Lower lobe of right lung (tissue), 2 donors: ENCODE data around the gene NOSTRIN. TPM values are rescaled to one million over a fixed set of nuclear protein-coding genes. Genes with fewer than 3 reads are reported as not detected.
"Not testable (repeated sequence)": the region's sequence is repeated elsewhere in the genome, so short reads cannot be mapped to it uniquely, and the experiment has no call there.

Experiments used
- ATAC-seq, 2 donors: fragments of 200-7000 bp; cut with Tn5 transposase; one replicate each; pipeline ENCODE4 v1.9.1; 2020 to 2022; ENCODE audit warnings: mild to moderate bottlenecking in 2 of 2, moderate library complexity in 2 of 2
- DNase-seq: peaks from one replicate; pipeline ENCODE4 v3.0.0-alpha.2; 2020
- H3K27ac ChIP-seq: fragments of 200-600 bp; one replicate; pipeline ENCODE4 v1.8.0; 2022
- H3K27me3 ChIP-seq: fragments of 200-600 bp; one replicate; pipeline ENCODE4 v1.8.0; 2022; ENCODE audit warnings: low read depth
- H3K36me3 ChIP-seq: fragments of 200-600 bp; one replicate; pipeline ENCODE4 v1.8.0; 2022; ENCODE audit warnings: mild to moderate bottlenecking
- H3K4me1 ChIP-seq: fragments of 200-600 bp; one replicate; pipeline ENCODE4 v1.8.0; 2022
- H3K4me3 ChIP-seq: fragments of 200-600 bp; one replicate; pipeline ENCODE4 v1.8.0; 2022; ENCODE audit warnings: mild to moderate bottlenecking
- H3K9me3 ChIP-seq: fragments of 200-600 bp; one replicate; pipeline ENCODE4 v1.8.0; 2022
- CTCF ChIP-seq: fragments of 200-600 bp; IDR thresholded peaks from one replicate; pipeline ENCODE4 v1.8.0; 2022; ENCODE audit warnings: antibody characterized with exemption, mild to moderate bottlenecking
- intact Hi-C: fragments of 100-400 bp; cut with DNase I; formaldehyde crosslinking; loops from one replicate; pipeline ENCODE4 v1.11.0; 2022
- total RNA-seq: library from RNA; stranded (reverse); fragmentation: NEBNext Ultra II Directional; extraction: Animal tissue kit (Norgen Biotek cat#: 25700); gene quantifications from one replicate; pipeline ENCODE4 v1.2.1, GENCODE V29; 2021
- donor health status: DM: no; HTN: yes; CAD: no; lungs with severe emphysema.

The NOSTRIN gene
- total RNA-seq, 1 donor from 2014 or later = 45.2 TPM

- DNase-seq (no peak), ATAC-seq (no peak)
- no peak for TF ChIP-seq CTCF
- Histone ChIP-seq H3K4me3 (no peak overlapping the region), H3K4me1 (no peaks in the 10 kb centered on the region), H3K9me3 (no peaks in the 10 kb centered on the region), H3K27ac (no peak overlapping the region), H3K27me3 (no peaks in the 10 kb centered on the region), H3K36me3 (no peaks in the 10 kb centered on the region)
- intact Hi-C loops = no loop called here
Observed at GRCh38 chr2:168874368-168875054, 72.1 kb downstream of the NOSTRIN start.

GRCh38 chr2:168882163-168882562, 79.7 kb downstream of the NOSTRIN start:
- DNase-seq, H3K27ac ChIP-seq, H3K9me3 ChIP-seq, intact Hi-C loops, H3K4me3 ChIP-seq, H3K36me3 ChIP-seq, H3K27me3 ChIP-seq, H3K4me1 ChIP-seq, ATAC-seq: not testable (repeated sequence)

GRCh38 chr2:168884975-168885374, 82.5 kb downstream of the NOSTRIN start:
- Histone ChIP-seq H3K4me1 (peaks cover 4% of the 10 kb centered on the region), H3K4me3 (no peak overlapping the region), H3K27me3 (no peaks in the 10 kb centered on the region), H3K36me3 (no peaks in the 10 kb centered on the region), H3K9me3 (no peaks in the 10 kb centered on the region), H3K27ac (no peak overlapping the region)
- ATAC-seq (no peak), DNase-seq (no peak)
- TF ChIP-seq CTCF = no peak
- intact Hi-C loops = no loop called here

GRCh38 chr2:168889635-168890005, 87.2 kb downstream of the NOSTRIN start:
- H3K27me3 ChIP-seq = no peaks in the 10 kb centered on the region
- peak overlapping the region; percentile 68 for H3K4me3 ChIP-seq
- intact Hi-C loops = no loop called here
- H3K9me3 ChIP-seq = no peaks in the 10 kb centered on the region
- DNase-seq (no peak), ATAC-seq (peak in 1 of 2 donors; percentile 29)
- no peak for TF ChIP-seq CTCF
- peaks cover 12% of the 10 kb centered on the region for H3K4me1 ChIP-seq
- H3K36me3 ChIP-seq = no peaks in the 10 kb centered on the region
- H3K27ac ChIP-seq = no peak overlapping the region

GRCh38 chr2:168890006-168890782, 87.8 kb downstream of the NOSTRIN start, which contains the start of gene SPC25:
SPC25 (minus strand) TSS chr2:168890430; CDS start chr2:168889519, 911 bp downstream.
- H3K27ac ChIP-seq = no peak within 1 kb of the TSS
- H3K4me1 ChIP-seq = peaks cover 12% of the 10 kb centered on the region
- H3K27me3 ChIP-seq = no peaks in the 10 kb centered on the region
- no peaks in the 10 kb centered on the region for H3K9me3 ChIP-seq
- no peak for TF ChIP-seq CTCF
- H3K4me3 ChIP-seq = peak within 1 kb of the TSS; percentile 68
- intact Hi-C loops = no loop called here
- DNase-seq (peak; percentile 87), ATAC-seq (peak; percentile 97 to 99)
- H3K36me3 ChIP-seq = no peaks in the 10 kb centered on the region

GRCh38 chr2:168892327-168892726, 89.9 kb downstream of the NOSTRIN start:
- H3K4me1 ChIP-seq = peaks cover 12% of the 10 kb centered on the region
- no peak for ATAC-seq
- no peak overlapping the region for H3K4me3 ChIP-seq
- H3K27ac ChIP-seq = no peak overlapping the region
- DNase-seq = no peak
- no peaks in the 10 kb centered on the region for H3K9me3 ChIP-seq
- no peaks in the 10 kb centered on the region for H3K27me3 ChIP-seq
- intact Hi-C loops = no loop called here
- H3K36me3 ChIP-seq = no peaks in the 10 kb centered on the region
- no peak for TF ChIP-seq CTCF
